Chondrocyte (in vitro differentiated cells): ENCODE measurements around the gene RNF19B. TPM values are rescaled to one million over a fixed set of nuclear protein-coding genes. Genes with fewer than 3 reads are reported as not detected.
A peak's percentile ranks its signal among the peaks of the same experiment; 100 is the strongest.

Experiments
- DNase-seq: peaks from one replicate; pipeline ENCODE4 v3.0.0; 2021; ENCODE audit warnings: mixed read lengths, low spot score
- H3K27ac Mint-ChIP-seq: one replicate; pipeline ENCODE4 v1.8.0; 2021; ENCODE audit warnings: mild to moderate bottlenecking, moderate library complexity, mixed read lengths; ENCODE audit not compliant: unreplicated experiment
- H3K27me3 Mint-ChIP-seq: 2 replicates; pipeline ENCODE4 v1.8.0; 2021; ENCODE audit warnings: low read depth, mixed read lengths
- H3K36me3 Mint-ChIP-seq: 2 replicates; pipeline ENCODE4 v1.8.0; 2021; ENCODE audit warnings: low read depth, mixed read lengths
- H3K4me1 Mint-ChIP-seq: 2 replicates; pipeline ENCODE4 v1.8.0; 2021; ENCODE audit warnings: low read depth, mild to moderate bottlenecking, mixed read lengths
- H3K4me3 Mint-ChIP-seq: one replicate; pipeline ENCODE4 v1.8.0; 2021; ENCODE audit warnings: mild to moderate bottlenecking, moderate library complexity, mixed read lengths; ENCODE audit not compliant: unreplicated experiment
- H3K9me3 Mint-ChIP-seq: 2 replicates; pipeline ENCODE4 v1.8.0; 2021; ENCODE audit warnings: low read depth, mixed read lengths
- CTCF ChIP-seq: fragments of 200-600 bp; sonication (generic); IDR thresholded peaks from 2 replicates; pipeline ENCODE4 v1.5.0; 2021; ENCODE audit warnings: antibody characterized with exemption, mild to moderate bottlenecking, moderate library complexity
- total RNA-seq: library from RNA; stranded (reverse); gene quantifications from 3 replicates; pipeline ENCODE4 v1.2.1, GENCODE V29; 2021

The RNF19B gene
- total RNA-seq, 1 donor from 2014 or later, result 17.4 TPM

- Mint-ChIP-seq H3K9me3 (no peaks in the 10 kb centered on the region), H3K27ac (no peak overlapping the region), H3K36me3 (no peaks in the 10 kb centered on the region), H3K4me1 (peaks cover 14% of the 10 kb centered on the region), H3K4me3 (no peak overlapping the region), H3K27me3 (peaks cover 42% of the 10 kb centered on the region)
- no peak for TF ChIP-seq CTCF
- DNase-seq, result no peak
Measured at GRCh38 chr1:32889731-32890278, 74.8 kb downstream of the RNF19B start.

GRCh38 chr1:32888677-32889420, 75.8 kb downstream of the RNF19B start:
- peaks cover 45% of the 10 kb centered on the region for H3K27me3 Mint-ChIP-seq
- H3K36me3 Mint-ChIP-seq, result no peaks in the 10 kb centered on the region
- no peak overlapping the region for H3K4me3 Mint-ChIP-seq
- no peak for DNase-seq
- H3K9me3 Mint-ChIP-seq, result no peaks in the 10 kb centered on the region
- no peak overlapping the region for H3K27ac Mint-ChIP-seq
- TF ChIP-seq CTCF, result no peak
- peaks cover 14% of the 10 kb centered on the region for H3K4me1 Mint-ChIP-seq

GRCh38 chr1:32888134-32888533, 76.5 kb downstream of the RNF19B start:
- DNase-seq, result no peak
- Mint-ChIP-seq H3K36me3 (no peaks in the 10 kb centered on the region), H3K9me3 (no peaks in the 10 kb centered on the region), H3K4me1 (peaks cover 8% of the 10 kb centered on the region), H3K27me3 (peaks cover 50% of the 10 kb centered on the region), H3K27ac (no peak overlapping the region), H3K4me3 (no peak overlapping the region)
- TF ChIP-seq CTCF, result no peak

- DNase-seq, result peak; percentile 70
- no peak for TF ChIP-seq CTCF
- H3K36me3 Mint-ChIP-seq, result no peaks in the 10 kb centered on the region
- no peak overlapping the region for H3K4me3 Mint-ChIP-seq
- H3K4me1 Mint-ChIP-seq, result peaks cover 5% of the 10 kb centered on the region
- peaks cover 49% of the 10 kb centered on the region for H3K27me3 Mint-ChIP-seq
- no peaks in the 10 kb centered on the region for H3K9me3 Mint-ChIP-seq
- no peak overlapping the region for H3K27ac Mint-ChIP-seq
Measured at GRCh38 chr1:32887623-32888022, 77.0 kb downstream of the RNF19B start.

- no peaks in the 10 kb centered on the region for H3K36me3 Mint-ChIP-seq
- peak; percentile 56 for TF ChIP-seq CTCF
Measured at GRCh38 chr1:32886828-32887414, 77.7 kb downstream of the RNF19B start.

More at GRCh38 chr1:32886828-32887414, 77.7 kb downstream of the RNF19B start:
- H3K9me3 Mint-ChIP-seq, result no peaks in the 10 kb centered on the region
- H3K27ac Mint-ChIP-seq, result no peak overlapping the region
- peak; percentile 49 for DNase-seq
- peaks cover 42% of the 10 kb centered on the region for H3K27me3 Mint-ChIP-seq
- H3K4me3 Mint-ChIP-seq, result no peak overlapping the region
- no peaks in the 10 kb centered on the region for H3K4me1 Mint-ChIP-seq

Other genes starting within 250 kb of the RNF19B start
- 52.2 to 160 TPM (median 147 TPM) in 3 replicates for gene YARS1, start 147.5 kb downstream of the RNF19B start, total RNA-seq
- 39.6 to 55.8 TPM (median 40.5 TPM) in 3 replicates for gene S100PBP, start 147.2 kb downstream of the RNF19B start, total RNA-seq
- gene FNDC5, start 93.9 kb downstream of the RNF19B start, total RNA-seq, result 2.6 to 4.6 TPM (median 4.0 TPM) in 3 replicates
- 0.54 TPM in 1 of 3 replicates, not detected in the others for gene HPCA, start 78.3 kb downstream of the RNF19B start, total RNA-seq
- 14.6 to 23.7 TPM (median 21.1 TPM) in 3 replicates for gene TMEM54, start 63.4 kb downstream of the RNF19B start, total RNA-seq
- gene AK2, start 72.1 kb upstream of the RNF19B start, total RNA-seq, result 86.1 to 98.9 TPM (median 94.9 TPM) in 3 replicates
- gene AZIN2, start 116.3 kb upstream of the RNF19B start, total RNA-seq, result 3.5 to 12.4 TPM (median 5.8 TPM) in 3 replicates
- gene TRIM62, start 217.2 kb upstream of the RNF19B start, total RNA-seq, result 17.3 to 35.1 TPM (median 17.7 TPM) in 3 replicates